ENCODE measurements around the gene PCDH18.

GRCh38 chr4:137526681-137527080 is 5.6 kb downstream of the PCDH18 start:
- TF ChIP-seq CTCF (IDR thresholded peaks at IDR 0.05; ENCODE audit: low read depth, low read length, missing input control): no peak
- no peak for TF ChIP-seq EGR1 (IDR thresholded peaks at IDR 0.05; ENCODE audit: low read depth in 2 of 2)
- no peak for TF ChIP-seq TAF1 (conservative IDR thresholded peaks at IDR 0.05)
- no peak for TF ChIP-seq GABPA (IDR thresholded peaks at IDR 0.05 in 1 of 2, conservative IDR thresholded peaks at IDR 0.05 in 1 of 2)
- no peak for TF ChIP-seq RAD21 (IDR thresholded peaks at IDR 0.05)
- TF ChIP-seq MAX (IDR thresholded peaks at IDR 0.05): no peak
- TF ChIP-seq SP1 (IDR thresholded peaks at IDR 0.05): no peak
- no peak for TF ChIP-seq REST (IDR thresholded peaks at IDR 0.05)
- TF ChIP-seq ATF3 (IDR thresholded peaks at IDR 0.05): no peak
- no peak for TF ChIP-seq YY1 (IDR thresholded peaks at IDR 0.05)
- TF ChIP-seq FOXA1 (IDR thresholded peaks at IDR 0.05): no peak
- no peak for TF ChIP-seq NR2F2 (IDR thresholded peaks at IDR 0.05)
- no peak for TF ChIP-seq ZBTB33 (IDR thresholded peaks at IDR 0.05)

All from liver (tissue), 3 donors.